Cardiac septum (tissue), 1 donor: ENCODE results near the gene OVCA2. TPM values are rescaled to one million over a fixed set of nuclear protein-coding genes. Genes with fewer than 3 reads are reported as not detected.

Experiments used
- DNase-seq: peaks from one replicate; pipeline ENCODE4 v3.0.0-alpha.2; 2020; ENCODE audit warnings: low spot score
- intact Hi-C: fragments of 100-400 bp; cut with DNase I; formaldehyde crosslinking; loops from one replicate; pipeline ENCODE4 v1.14.0; 2022
- total RNA-seq: library from RNA; stranded (reverse); fragmentation: NEBNext Ultra II Directional; extraction: Animal tissue kit (Norgen Biotek cat#: 25700); gene quantifications from one replicate; pipeline ENCODE4 v1.2.1, GENCODE V29; 2021
- donor health status: DM: no; HTN: no; CAD: no.

The OVCA2 gene
- total RNA-seq, 1 donor from 2014 or later = 19.8 TPM

GRCh38 chr17:2071455-2072281 lies 29.8 kb downstream of the OVCA2 start:
- DNase-seq = no peak
- intact Hi-C loops = no loop called here

DNA sequence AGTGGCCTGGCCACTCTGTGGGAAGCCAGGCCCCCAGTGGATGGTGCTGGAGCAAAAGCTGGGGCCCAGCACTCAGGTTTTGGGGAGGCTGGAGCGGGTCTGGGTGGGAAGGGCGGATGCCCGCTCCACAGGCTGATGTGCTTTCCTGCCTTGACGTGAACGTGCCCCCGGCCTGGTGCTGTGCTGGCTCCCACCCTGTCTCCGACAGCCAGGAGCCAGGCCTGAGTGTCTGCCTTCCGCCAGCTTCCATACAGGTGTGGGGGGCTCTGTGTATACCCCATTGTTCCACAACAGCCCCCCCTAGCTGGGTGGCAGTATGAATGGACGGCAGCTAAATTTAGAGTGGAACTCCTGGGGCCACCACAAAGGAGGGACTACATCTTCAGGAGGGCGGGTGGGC lies 33.1 kb downstream of the OVCA2 start:
- intact Hi-C loops = loop anchor here (2.0 kb wide), 1 partner anchor 14 kb away; no protein-coding TSS in a partner anchor

GRCh38 chr17:2075336-2076086 lies 33.7 kb downstream of the OVCA2 start:
- intact Hi-C loops = loop anchor here (2.0 kb wide), 1 partner anchor 13 kb away; no protein-coding TSS in a partner anchor
- DNase-seq = no peak

More for the DNA sequence above, 33.1 kb downstream of the OVCA2 start:
- no peak for DNase-seq

DNA sequence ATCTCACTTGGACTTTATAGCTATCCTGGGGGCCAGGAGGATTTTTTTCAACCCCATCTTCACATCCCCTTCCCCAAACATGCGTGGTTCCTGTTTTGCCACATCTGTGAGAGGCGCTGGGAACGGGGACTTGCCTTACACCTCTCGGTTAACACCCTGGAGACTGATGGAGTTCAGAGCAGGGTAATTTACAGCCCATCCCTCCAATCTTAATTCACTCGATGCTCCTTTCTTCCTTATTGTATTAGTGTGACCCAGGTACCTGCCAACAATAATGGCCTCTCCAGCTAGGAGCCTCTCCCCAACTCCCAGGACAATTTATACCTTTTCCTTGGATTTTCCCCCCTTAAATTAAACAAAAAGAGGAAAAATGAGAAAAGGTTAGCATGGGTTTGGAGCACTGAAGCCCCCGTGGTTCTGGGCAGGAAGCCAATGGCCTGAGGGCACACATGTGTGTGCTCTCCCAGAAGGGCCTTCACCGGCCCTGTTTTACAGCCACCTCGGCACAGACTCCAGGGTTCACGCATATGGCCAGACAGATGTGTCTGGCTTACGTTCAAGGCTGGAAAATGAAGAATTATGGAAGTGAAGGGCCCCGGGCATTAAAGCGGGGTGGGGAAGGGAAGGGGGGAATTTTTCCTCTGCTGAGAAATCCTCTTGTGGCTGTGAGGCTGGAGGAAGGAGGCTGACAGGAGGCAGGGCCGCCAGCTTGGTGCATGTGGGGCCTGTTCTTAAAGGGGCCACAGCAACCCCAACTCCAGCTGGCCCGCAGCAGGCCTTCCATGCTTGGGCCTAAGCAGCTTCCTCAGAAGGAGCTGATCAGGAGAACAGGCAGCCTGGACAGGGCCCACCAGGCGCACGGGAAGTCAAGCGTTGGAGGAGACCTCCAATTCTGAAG lies 34.5 kb downstream of the OVCA2 start:
- no peak for DNase-seq
- intact Hi-C loops = no loop called here

DNA sequence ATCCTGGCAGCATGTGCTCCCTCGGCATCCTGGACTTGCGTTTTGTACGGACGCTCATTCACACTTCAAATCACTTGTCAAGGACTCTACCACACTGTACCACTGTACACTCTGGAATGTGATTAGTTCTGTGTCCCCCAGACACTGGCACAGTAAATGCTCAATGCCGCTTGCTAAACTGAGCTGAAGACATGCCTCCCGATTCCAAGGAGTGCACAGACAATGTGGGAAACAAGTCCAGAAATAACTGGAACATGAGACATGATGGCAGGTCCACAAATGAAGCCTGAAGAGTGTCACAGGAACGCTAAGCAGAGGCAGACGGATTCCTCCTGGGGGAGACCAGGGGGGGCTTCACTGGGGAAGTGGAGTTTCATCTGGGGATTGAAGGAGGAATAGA lies 35.2 kb downstream of the OVCA2 start:
- intact Hi-C loops = no loop called here
- DNase-seq = no peak

GRCh38 chr17:2081564-2081963 lies 39.7 kb downstream of the OVCA2 start:
- intact Hi-C loops = no loop called here
- no peak for DNase-seq

- intact Hi-C loops = no loop called here
- no peak for DNase-seq
These were observed 40.4 kb downstream of the OVCA2 start for GRCh38 chr17:2082003-2082781.

GRCh38 chr17:2083613-2084035 lies 41.8 kb downstream of the OVCA2 start:
- intact Hi-C loops = no loop called here
- no peak for DNase-seq

- DNase-seq = no peak
- intact Hi-C loops = no loop called here
These were observed 42.4 kb downstream of the OVCA2 start for GRCh38 chr17:2084036-2084765.

DNA sequence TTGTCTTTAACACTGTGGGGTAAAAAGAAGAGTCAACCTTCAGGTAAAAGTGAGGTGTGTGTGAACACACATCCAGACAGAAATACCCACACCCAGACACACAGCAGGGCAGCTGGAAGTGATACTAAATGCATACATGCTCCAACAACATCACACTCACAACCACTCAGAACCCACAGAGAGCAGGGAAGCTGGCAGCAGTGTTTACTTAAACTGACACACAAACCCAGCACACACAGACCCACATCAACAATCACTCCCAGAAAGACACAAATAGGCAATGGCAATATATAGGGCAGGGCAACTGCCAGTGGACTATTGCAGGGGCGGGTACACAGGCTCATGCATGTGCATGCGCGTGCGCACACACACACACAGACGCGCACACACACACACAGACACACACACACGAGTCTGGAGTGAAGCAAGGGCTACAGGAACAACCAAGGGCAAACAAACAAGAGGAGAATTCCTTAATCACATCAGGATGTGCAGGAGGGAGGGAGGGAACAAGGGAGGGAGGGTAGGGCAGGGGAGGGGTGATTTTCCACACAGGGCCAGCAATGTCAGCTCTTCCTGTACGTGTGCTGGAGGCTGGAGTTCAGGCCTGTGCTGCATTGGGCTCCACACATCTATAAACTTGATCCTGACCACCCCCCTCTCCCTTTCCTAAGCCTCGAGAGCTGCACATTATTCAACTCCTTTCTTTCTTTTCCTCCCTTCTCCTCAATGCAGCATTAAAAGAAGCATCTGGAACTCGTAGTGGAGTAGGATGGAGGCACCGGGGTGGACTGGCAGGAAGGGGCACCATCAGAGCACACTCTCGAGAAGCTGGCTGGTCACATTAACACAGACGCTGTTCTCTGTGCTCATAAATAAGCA lies 43.2 kb downstream of the OVCA2 start:
- DNase-seq = no peak
- intact Hi-C loops = no loop called here

DNA sequence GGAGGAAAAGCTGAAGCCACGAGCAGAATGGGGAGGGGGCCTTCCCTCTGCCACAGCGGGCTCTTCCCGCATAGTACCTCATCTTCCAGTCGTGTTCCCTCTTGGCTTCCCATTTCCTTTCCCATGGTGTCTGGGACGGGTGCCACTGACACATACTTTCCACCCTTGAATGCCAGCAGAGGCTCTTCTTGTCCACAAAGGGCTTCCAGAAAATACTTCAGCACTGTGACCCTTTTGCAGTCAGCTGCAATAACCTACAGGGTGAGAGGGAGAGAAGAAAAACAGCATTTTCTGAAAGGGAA lies 43.8 kb downstream of the OVCA2 start:
- intact Hi-C loops = no loop called here
- no peak for DNase-seq

- intact Hi-C loops = no loop called here
- DNase-seq = no peak
These were observed 44.5 kb downstream of the OVCA2 start for GRCh38 chr17:2086306-2086705.

DNA sequence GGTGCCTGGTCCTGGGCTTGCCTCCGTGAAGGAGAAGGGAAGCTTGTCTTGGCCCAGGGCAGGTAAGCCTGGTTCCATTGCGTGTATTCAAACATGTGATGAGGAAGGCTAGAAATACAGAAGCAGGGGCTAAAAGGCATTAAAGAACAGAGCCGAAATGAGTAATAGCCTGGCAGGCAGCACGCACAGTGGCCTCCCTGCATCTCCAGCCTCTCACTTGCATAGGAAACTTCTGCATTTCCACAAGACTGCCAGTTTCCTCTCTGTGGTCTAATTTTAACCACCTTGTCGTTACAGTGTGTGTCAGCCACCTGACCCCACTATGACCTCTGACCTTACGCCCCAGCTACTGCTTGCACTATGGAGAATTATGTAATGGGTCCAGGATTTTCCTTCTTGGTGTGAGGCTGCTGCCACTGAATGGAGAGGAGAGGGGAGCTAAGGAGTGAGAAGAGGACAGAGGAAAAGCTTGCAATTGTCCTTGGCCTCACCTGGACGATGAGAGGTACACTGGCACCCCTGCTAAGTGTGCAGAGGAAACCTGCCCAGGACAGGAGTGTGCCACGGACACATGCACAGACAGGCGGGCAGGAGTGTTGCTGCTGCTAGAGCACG lies 45.9 kb downstream of the OVCA2 start:
- no peak for DNase-seq
- intact Hi-C loops = loop anchor here (2.0 kb wide), 1 partner anchor 13 kb away; no protein-coding TSS in a partner anchor

GRCh38 chr17:2089021-2089422 lies 47.2 kb downstream of the OVCA2 start:
- DNase-seq = no peak
- intact Hi-C loops = loop anchor here (2.0 kb wide), 1 partner anchor 14 kb away; no protein-coding TSS in a partner anchor

DNA sequence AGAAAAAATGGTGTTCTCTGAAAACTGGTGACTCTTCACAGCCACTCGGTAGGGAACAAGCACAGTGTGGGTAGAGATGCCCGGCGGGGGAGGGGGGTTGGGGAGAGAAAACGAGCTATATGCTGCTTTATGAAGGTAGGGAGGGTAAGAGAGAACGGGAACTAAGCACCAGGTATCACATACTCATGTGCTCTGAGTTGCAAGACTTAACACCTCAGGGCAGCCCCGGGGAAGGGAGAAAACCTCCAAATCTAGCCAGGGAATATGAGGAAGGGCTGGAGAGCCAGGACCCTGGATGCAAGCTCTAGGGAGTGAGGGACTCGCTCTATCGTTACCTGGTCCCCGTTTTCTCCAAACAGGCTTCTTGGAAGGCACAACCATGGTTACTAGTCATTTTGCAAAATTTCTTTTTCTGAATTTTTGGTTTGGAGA lies 48.4 kb downstream of the OVCA2 start:
- DNase-seq = no peak
- intact Hi-C loops = loop anchor here (5.0 kb wide), 2 partner anchors 33 to 82 kb away; partner anchors contain the start of gene HIC1

- no peak for DNase-seq
- intact Hi-C loops = loop anchor here (5.0 kb wide), 2 partner anchors 34 to 81 kb away; partner anchors contain the start of gene HIC1
These were observed 49.1 kb downstream of the OVCA2 start for GRCh38 chr17:2090804-2091534.
